Dedifferentiated amniotic fluid mesenchymal stem cell (primary cell): ENCODE results near the gene RPRM.
"Not testable (repeated sequence)": the region's sequence is repeated elsewhere in the genome, so short reads cannot be mapped to it uniquely, and the experiment has no call there.

Experiments used
- DNase-seq: peaks from one replicate; pipeline ENCODE4 v3.0.0-alpha.2; 2016; ENCODE audit errors: extremely low spot score

Gene RPRM

DNA sequence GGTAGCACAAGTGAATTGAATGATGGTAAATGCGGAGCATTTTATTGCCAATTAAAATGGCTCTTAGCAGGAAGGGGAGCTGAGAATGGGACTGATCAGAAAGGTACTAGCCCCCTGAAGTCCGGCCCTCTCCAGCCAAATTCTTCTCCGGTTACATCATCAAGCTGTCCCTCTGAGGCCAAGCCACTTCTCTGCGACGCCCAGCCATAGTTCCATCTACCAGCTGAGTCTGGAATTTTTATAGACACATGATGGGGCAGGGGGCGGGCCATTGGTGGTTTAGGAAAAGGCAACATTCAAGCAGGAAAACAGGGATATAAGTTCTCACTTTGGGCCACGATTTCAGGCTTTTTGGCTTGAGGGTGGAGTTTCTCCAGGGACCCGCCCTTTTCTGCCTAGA lies 22.7 kb downstream of the RPRM start:
- no peak for DNase-seq

DNA sequence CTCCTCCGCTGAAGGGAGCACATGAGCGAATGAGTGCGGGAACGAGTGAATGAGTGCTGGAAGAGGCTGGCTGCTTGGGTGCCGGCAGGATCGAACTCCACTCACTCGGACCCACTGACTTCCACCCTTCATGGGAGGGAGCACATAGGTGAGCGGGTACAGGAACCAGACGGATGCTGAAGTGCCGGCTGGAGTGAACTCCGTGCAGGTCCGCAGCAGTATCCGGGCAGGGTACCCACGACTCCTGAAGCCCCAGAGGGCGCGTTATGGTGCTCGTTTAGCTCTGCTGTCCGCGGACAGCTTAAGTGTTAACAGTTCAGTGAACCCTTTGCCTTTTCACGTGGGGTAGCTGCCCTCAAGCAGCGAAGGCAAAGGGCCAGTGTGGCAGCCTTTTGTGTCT lies 23.2 kb downstream of the RPRM start:
- no peak for DNase-seq

DNA sequence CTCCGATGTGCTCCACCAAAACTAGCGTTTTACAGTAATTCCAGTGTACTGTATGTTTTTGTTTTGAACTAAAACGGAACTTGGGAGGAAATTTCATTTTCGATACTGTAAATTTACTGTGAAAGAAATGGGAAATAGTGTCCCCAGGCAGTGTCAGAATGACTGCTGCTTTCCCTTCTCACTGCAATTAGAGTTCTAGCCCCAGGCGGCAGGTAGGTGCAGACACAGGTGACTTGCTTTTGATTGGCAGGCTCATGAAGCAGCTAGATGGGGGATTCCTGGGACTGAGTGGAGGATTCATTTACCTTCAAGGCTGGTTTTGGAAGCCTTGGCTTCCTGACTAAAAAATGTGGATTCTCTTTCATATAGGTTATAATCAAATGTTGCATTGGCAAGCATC lies 27.0 kb downstream of the RPRM start:
- no peak for DNase-seq

- no peak for DNase-seq
These were observed 35.5 kb downstream of the RPRM start for GRCh38 chr2:153443106-153443505.

GRCh38 chr2:153442616-153443015 lies 35.9 kb downstream of the RPRM start:
- not testable (repeated sequence) for DNase-seq

DNA sequence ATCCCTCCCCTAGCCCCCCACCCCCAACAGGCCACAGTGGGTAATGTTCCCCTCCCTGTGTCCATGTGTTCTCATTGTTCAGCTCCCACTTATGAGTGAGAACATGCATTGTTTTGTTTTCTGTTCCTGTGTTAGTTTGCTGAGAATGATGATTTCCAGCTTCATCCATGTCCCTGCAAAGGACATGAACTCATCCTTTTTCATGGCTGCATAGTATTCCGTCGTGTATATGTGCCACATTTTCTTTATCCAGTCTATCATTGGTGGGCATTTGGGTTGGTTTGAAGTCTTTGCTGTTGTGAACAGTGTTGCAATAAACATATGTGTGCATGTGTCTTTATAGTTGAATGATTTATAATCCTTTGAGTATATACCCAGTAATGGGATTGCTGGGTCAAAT lies 38.5 kb downstream of the RPRM start:
- DNase-seq = not testable (repeated sequence)

DNA sequence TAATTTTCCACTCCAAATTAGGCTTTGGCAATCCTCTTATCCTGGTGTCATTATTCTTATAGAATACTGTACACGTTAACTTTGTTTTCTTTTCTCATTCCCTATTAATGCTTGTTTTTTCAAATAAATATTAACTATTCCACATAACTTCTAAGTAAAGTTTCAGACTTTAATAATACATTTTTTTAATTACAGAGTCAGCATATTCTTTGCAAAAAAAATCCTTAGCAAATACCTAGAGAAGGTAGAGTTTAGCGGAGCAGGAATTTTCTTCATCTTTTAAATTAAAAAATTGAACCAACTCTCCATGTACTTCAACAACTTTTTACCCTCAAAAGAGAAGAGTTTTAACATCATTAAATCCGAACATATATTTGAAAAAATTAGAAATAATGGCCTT lies 45.2 kb downstream of the RPRM start:
- no peak for DNase-seq

DNA sequence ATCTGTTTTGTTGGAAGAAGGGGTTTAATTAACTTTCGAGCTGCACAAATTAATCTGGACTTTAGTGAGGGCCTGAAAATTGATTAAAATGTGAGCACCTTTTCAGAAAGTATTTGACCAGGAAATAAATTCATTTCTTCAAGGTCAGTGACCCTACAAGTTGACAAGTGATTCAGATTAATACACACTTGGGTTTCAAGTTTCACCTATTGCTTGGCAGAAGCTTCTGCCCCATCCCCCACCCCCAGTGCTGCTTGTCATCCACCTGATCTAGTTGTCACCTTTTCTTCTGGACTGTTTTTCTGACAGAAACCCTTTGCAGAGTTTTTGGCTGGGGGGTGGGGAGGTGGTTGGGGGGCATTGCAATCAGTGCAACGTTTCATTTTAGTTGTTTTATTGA lies 46.2 kb downstream of the RPRM start:
- DNase-seq = no peak

- DNase-seq = no peak
These were observed 47.4 kb downstream of the RPRM start for GRCh38 chr2:153431114-153431513.
